ENCODE results near the gene CHRNA7. TPM values are rescaled to one million over a fixed set of nuclear protein-coding genes. Genes with fewer than 3 reads are reported as not detected.
"Not testable (repeated sequence)": the region's sequence is repeated elsewhere in the genome, so short reads cannot be mapped to it uniquely, and the experiment has no call there.

The CHRNA7 gene
- polyA plus RNA-seq, 1 of the 3 experiments (the other 2 are of a cell fraction), result 0.38 TPM

GRCh38 chr15:32165775-32166174, 135.5 kb downstream of the CHRNA7 start:
- H3K9me2 ChIP-seq; H3K27me3 ChIP-seq (ENCODE audit: insufficient read depth); H3F3A ChIP-seq (replicated peaks; ENCODE audit: insufficient read depth); DNase-seq; H2AFZ ChIP-seq (ENCODE audit: low read depth); H3K4me2 ChIP-seq; H3K27ac ChIP-seq (ENCODE audit: low read depth in 2 of 2, low read length in 1 of 2); H3K9me3 ChIP-seq; H3K9ac ChIP-seq; H3K4me3 ChIP-seq (ENCODE audit: low read depth in 2 of 2, low read length in 1 of 2); POLR2A ChIA-PET; H3K79me2 ChIP-seq (ENCODE audit: insufficient read depth); H3K36me3 ChIP-seq (replicated peaks in 1 of 2; ENCODE audit: control insufficient read depth in 1 of 2, insufficient read depth in 2 of 2, low read length in 1 of 2); H4K20me1 ChIP-seq (ENCODE audit: insufficient read depth); CTCF ChIA-PET; H3K4me1 ChIP-seq (ENCODE audit: control insufficient read depth in 1 of 2, insufficient read depth in 2 of 2, low read depth in 1 of 2, low read length in 1 of 2): not testable (repeated sequence)
- WGBS (ENCODE audit: low lambda C conversion rate), result 67% methylated on average over 1 of the region's 5 CpGs

GRCh38 chr15:32166270-32166669, 136.0 kb downstream of the CHRNA7 start:
- H3K9me3 ChIP-seq; H2AFZ ChIP-seq (ENCODE audit: low read depth); H3K27ac ChIP-seq (ENCODE audit: low read depth in 2 of 2, low read length in 1 of 2); H3K4me3 ChIP-seq (ENCODE audit: low read depth in 2 of 2, low read length in 1 of 2); H3K79me2 ChIP-seq (ENCODE audit: insufficient read depth); H3F3A ChIP-seq (replicated peaks; ENCODE audit: insufficient read depth); H3K4me1 ChIP-seq (ENCODE audit: control insufficient read depth in 1 of 2, insufficient read depth in 2 of 2, low read depth in 1 of 2, low read length in 1 of 2); H3K36me3 ChIP-seq (replicated peaks in 1 of 2; ENCODE audit: control insufficient read depth in 1 of 2, insufficient read depth in 2 of 2, low read length in 1 of 2); H3K9me2 ChIP-seq; CTCF ChIA-PET; H3K9ac ChIP-seq; H3K4me2 ChIP-seq; DNase-seq; H3K27me3 ChIP-seq (ENCODE audit: insufficient read depth); POLR2A ChIA-PET; H4K20me1 ChIP-seq (ENCODE audit: insufficient read depth): not testable (repeated sequence)
- WGBS (ENCODE audit: low lambda C conversion rate), result 75% methylated on average over 3 of the region's 4 CpGs

DNA sequence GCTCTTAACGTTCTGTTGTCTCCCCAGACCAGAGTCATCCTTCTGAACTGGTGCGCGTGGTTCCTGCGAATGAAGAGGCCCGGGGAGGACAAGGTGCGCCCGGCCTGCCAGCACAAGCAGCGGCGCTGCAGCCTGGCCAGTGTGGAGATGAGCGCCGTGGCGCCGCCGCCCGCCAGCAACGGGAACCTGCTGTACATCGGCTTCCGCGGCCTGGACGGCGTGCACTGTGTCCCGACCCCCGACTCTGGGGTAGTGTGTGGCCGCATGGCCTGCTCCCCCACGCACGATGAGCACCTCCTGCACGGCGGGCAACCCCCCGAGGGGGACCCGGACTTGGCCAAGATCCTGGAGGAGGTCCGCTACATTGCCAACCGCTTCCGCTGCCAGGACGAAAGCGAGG, 137.6 kb downstream of the CHRNA7 start:
- CTCF ChIA-PET; H3K27me3 ChIP-seq (ENCODE audit: insufficient read depth); H3K9me2 ChIP-seq; H3K9ac ChIP-seq; H2AFZ ChIP-seq (ENCODE audit: low read depth); H3F3A ChIP-seq (replicated peaks; ENCODE audit: insufficient read depth); H3K4me2 ChIP-seq; H3K79me2 ChIP-seq (ENCODE audit: insufficient read depth); H3K4me3 ChIP-seq (ENCODE audit: low read depth in 2 of 2, low read length in 1 of 2); H3K9me3 ChIP-seq; H3K4me1 ChIP-seq (ENCODE audit: control insufficient read depth in 1 of 2, insufficient read depth in 2 of 2, low read depth in 1 of 2, low read length in 1 of 2); POLR2A ChIA-PET; H3K27ac ChIP-seq (ENCODE audit: low read depth in 2 of 2, low read length in 1 of 2); H3K36me3 ChIP-seq (replicated peaks in 1 of 2; ENCODE audit: control insufficient read depth in 1 of 2, insufficient read depth in 2 of 2, low read length in 1 of 2); H4K20me1 ChIP-seq (ENCODE audit: insufficient read depth); DNase-seq: not testable (repeated sequence)
- WGBS (ENCODE audit: low lambda C conversion rate), result no CpG with 5 or more reads among the region's 35 CpGs

DNA sequence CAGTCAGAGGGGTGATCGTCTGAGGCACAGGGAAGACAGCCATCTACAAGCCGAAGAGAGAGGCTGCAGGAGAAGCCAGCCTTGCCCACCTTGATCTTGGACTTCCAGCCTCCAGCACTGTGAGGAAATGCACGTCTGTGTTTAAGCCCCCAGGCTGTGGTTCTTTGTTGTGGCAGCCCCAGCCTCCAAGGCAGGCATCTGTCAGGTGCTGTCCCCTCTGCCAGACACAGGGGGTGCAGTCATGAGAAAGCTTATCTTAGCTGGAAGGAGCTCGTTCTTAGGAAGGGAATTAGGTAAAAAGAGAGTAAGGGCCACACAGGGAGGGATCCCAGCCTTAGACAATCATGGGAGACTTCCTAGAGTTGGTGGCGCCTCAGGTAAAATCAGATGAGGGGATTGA, 150.3 kb downstream of the CHRNA7 start:
- H3K4me2 ChIP-seq, CTCF ChIA-PET: not testable (repeated sequence)

DNA sequence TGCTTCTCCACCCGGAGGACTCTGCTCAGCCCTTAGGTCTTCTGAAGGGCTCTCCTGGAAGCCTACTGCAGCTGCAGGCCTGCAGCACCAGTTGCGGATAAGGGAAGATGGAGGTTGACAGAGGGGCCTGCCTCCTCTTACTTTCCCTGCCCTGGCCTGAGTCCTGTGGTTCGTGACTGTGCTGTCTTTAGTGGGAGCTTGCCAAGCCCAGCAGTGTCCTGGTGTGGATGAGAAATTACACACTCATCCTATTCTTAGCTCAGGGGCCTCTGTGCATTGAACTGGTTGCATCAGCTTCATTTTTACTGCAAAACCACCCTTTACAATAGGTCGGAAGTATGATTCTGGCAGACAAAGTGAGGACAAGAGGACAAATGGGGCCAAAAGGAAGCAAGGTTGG, 163.5 kb downstream of the CHRNA7 start:
- H3F3A ChIP-seq (replicated peaks; ENCODE audit: insufficient read depth); DNase-seq; H4K20me1 ChIP-seq (ENCODE audit: insufficient read depth); H3K9me3 ChIP-seq; POLR2A ChIA-PET; H3K36me3 ChIP-seq (replicated peaks in 1 of 2; ENCODE audit: control insufficient read depth in 1 of 2, insufficient read depth in 2 of 2, low read length in 1 of 2); H3K27ac ChIP-seq (ENCODE audit: low read depth in 2 of 2, low read length in 1 of 2); H2AFZ ChIP-seq (ENCODE audit: low read depth); H3K4me2 ChIP-seq; CTCF ChIA-PET; H3K9ac ChIP-seq; H3K4me3 ChIP-seq (ENCODE audit: low read depth in 2 of 2, low read length in 1 of 2); H3K4me1 ChIP-seq (ENCODE audit: control insufficient read depth in 1 of 2, insufficient read depth in 2 of 2, low read depth in 1 of 2, low read length in 1 of 2); H3K9me2 ChIP-seq; H3K79me2 ChIP-seq (ENCODE audit: insufficient read depth); H3K27me3 ChIP-seq (ENCODE audit: insufficient read depth): not testable (repeated sequence)
- WGBS (ENCODE audit: low lambda C conversion rate), result no CpG with 5 or more reads among the region's 4 CpGs

More for the DNA sequence above, 150.3 kb downstream of the CHRNA7 start:
- H3K9me3 ChIP-seq; H3F3A ChIP-seq (replicated peaks; ENCODE audit: insufficient read depth); H3K4me3 ChIP-seq (ENCODE audit: low read depth in 2 of 2, low read length in 1 of 2); H3K27me3 ChIP-seq (ENCODE audit: insufficient read depth); DNase-seq; H3K79me2 ChIP-seq (ENCODE audit: insufficient read depth); H2AFZ ChIP-seq (ENCODE audit: low read depth); H3K36me3 ChIP-seq (replicated peaks in 1 of 2; ENCODE audit: control insufficient read depth in 1 of 2, insufficient read depth in 2 of 2, low read length in 1 of 2); H3K9me2 ChIP-seq; H3K9ac ChIP-seq; H4K20me1 ChIP-seq (ENCODE audit: insufficient read depth); H3K27ac ChIP-seq (ENCODE audit: low read depth in 2 of 2, low read length in 1 of 2); H3K4me1 ChIP-seq (ENCODE audit: control insufficient read depth in 1 of 2, insufficient read depth in 2 of 2, low read depth in 1 of 2, low read length in 1 of 2); POLR2A ChIA-PET: not testable (repeated sequence)
- no CpG with 5 or more reads among the region's 5 CpGs for WGBS (ENCODE audit: low lambda C conversion rate)

- H3K9ac ChIP-seq; H3K4me3 ChIP-seq (ENCODE audit: low read depth in 2 of 2, low read length in 1 of 2); H3K9me2 ChIP-seq; H3K4me1 ChIP-seq (ENCODE audit: control insufficient read depth in 1 of 2, insufficient read depth in 2 of 2, low read depth in 1 of 2, low read length in 1 of 2); H4K20me1 ChIP-seq (ENCODE audit: insufficient read depth); H3K36me3 ChIP-seq (replicated peaks in 1 of 2; ENCODE audit: control insufficient read depth in 1 of 2, insufficient read depth in 2 of 2, low read length in 1 of 2); DNase-seq; H3F3A ChIP-seq (replicated peaks; ENCODE audit: insufficient read depth); H2AFZ ChIP-seq (ENCODE audit: low read depth); CTCF ChIA-PET; H3K27me3 ChIP-seq (ENCODE audit: insufficient read depth); H3K27ac ChIP-seq (ENCODE audit: low read depth in 2 of 2, low read length in 1 of 2); H3K4me2 ChIP-seq; POLR2A ChIA-PET; H3K9me3 ChIP-seq; H3K79me2 ChIP-seq (ENCODE audit: insufficient read depth): not testable (repeated sequence)
- no CpG with 5 or more reads among the region's 7 CpGs for WGBS (ENCODE audit: low lambda C conversion rate)
These were observed 165.9 kb downstream of the CHRNA7 start for GRCh38 chr15:32196206-32196605.

GRCh38 chr15:32198938-32199337, 168.6 kb downstream of the CHRNA7 start:
- H2AFZ ChIP-seq (ENCODE audit: low read depth); POLR2A ChIA-PET; H3K36me3 ChIP-seq (replicated peaks in 1 of 2; ENCODE audit: control insufficient read depth in 1 of 2, insufficient read depth in 2 of 2, low read length in 1 of 2); H4K20me1 ChIP-seq (ENCODE audit: insufficient read depth); H3K27me3 ChIP-seq (ENCODE audit: insufficient read depth); CTCF ChIA-PET; H3K9me3 ChIP-seq; H3K4me3 ChIP-seq (ENCODE audit: low read depth in 2 of 2, low read length in 1 of 2); H3F3A ChIP-seq (replicated peaks; ENCODE audit: insufficient read depth); H3K79me2 ChIP-seq (ENCODE audit: insufficient read depth); H3K27ac ChIP-seq (ENCODE audit: low read depth in 2 of 2, low read length in 1 of 2); H3K4me1 ChIP-seq (ENCODE audit: control insufficient read depth in 1 of 2, insufficient read depth in 2 of 2, low read depth in 1 of 2, low read length in 1 of 2); H3K4me2 ChIP-seq; DNase-seq; H3K9ac ChIP-seq; H3K9me2 ChIP-seq: not testable (repeated sequence)
- no CpG with 5 or more reads among the region's 5 CpGs for whole genome bisulfite sequencing (ENCODE audit: low lambda C conversion rate)

All from SK-N-SH (cell line).